ENCODE results near the gene HOXB5.

Gene HOXB5

DNA sequence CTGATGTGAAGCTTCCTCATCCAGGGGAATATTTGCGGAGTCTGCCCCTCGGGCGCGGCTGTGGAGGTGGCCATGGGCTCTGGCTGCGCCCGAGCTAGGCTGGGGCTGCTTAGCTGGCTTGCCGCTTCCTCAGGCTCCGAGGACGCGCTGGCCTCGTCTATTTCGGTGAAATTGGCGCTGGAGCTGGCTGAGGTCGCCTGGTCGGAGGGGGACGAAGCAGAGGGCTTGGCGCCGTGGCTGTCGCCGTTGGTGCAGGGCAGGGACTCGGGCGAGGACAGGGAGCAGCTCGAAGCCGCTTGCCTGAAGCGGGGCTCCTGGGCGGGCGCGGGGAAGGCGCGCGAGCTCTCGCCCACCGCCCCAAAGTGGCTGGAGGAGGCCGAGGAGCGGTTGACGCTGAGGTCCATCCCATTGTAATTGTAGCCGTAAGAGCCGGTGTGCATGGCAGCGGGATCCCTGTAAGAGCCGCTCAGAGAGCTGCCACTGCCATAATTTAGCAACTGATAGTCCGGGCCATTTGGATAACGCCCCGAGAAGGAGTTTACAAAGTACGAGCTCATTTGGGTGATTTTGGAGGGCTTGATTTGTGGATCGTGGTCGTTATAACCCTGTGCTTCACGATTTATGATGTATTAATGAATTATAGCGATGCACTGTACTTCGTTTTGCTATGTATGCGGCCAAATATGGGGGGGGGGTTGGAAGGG, at the start of gene HOXB5:
HOXB5 (minus strand) TSS at position 654 of the 704 bp plus-strand sequence; CDS start at position 557, 97 bp downstream.
- no peak for DNase-seq

DNA sequence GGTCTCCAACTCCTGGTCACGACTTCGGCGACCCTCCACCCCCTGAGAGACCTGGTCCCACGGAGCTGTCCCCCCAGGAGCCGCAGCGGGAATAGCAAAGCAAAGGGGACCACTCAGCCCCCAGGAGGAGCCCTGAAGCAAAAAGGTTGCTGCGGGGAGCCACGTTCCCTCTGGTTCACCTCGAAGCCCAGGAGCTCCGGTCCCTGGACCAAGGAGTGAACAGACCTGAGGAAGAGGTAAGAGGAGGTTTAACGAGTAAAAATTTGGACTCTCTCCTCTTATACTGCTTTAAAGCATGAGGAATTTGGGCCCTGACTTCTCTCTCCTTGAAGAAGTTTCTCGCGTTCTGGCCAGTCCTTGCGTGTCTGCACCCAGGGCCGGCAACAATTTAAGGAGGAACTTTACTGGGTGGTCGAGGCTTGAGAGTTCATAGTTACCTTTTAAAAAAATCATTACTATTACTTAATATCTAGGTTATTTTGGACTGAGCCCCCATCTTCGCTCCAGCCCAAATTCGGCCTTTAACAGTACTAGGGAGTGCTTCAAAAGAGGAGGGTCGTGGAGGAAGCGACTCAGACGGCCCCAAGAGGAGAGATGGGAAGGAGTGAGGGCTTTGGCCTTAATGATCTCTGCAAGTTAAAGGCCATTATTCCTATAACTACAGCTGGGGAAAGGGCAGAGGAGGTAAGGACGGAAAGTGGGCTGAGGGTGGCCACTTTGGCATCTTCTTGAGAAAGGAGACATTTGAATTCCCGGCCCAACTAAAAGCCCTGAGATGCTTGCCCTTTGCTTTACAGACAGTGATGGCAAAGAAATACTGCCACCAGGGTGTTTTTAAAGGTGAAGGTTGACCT, 49.5 kb upstream of the HOXB5 start:
- DNase-seq: no peak

DNA sequence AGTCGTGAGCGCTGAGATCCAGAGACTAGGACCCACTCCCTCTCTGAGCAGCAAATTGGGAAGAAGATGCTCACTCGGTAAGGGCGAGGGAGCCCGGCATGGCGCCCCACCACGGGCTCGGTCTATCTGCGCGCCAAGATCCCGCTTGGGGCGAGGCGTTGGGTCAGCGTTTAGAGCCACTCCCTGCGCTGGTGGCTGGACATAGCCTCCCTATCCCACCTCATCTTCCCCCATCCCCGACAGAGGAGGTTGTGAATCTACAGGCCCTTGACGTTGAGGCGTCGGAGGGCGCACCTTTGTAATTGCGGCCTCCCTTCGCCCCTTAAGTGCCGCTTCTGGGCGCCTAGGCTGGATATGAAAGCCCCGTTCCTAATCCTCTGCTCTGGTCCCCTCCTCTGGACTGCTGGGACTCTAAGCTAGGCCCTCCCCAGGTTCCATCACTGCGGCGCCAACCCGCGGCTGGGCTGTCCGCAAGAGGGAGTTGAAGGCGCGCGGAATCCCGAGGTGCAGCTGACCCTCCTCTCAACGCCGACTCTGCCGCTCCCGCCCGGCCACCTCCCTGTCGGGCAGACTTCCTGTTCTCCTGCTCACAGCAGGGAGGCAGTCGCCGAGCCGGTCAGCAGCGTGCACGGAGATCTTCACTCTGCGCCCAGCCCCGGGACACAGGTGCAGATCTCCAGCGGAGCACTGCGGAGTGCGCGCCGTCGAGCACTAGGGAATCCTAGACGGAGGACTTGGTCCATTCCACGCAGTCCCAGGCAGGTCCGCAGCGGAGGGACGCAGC, 48.7 kb upstream of the HOXB5 start:
- DNase-seq: peak; percentile 28

DNA sequence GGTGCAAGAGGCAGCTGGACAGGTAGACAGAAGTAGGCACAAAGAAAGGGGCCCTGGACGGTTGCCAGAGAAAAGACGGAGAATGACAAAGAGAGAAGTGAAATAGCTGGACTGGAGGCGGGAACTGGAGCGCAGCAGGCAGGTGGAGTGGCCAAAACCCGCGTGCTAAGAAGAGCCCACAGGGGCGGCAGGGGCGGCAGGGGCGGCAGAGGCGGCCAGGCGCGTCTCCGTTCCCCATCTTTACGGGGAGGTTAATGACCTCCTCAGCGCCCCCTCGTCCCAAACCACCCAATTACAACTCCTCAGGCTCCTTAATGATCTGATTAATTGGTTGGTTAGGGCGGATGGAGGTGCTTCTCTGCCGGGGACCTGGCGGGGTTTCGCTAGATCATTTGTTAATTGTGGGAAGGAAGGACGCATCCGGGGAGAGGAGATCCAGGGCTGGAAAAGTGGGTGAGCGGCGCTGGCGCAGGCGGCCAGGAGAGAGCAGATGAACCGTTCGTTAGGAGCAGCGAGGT, 48.0 kb upstream of the HOXB5 start:
- no peak for DNase-seq

DNA sequence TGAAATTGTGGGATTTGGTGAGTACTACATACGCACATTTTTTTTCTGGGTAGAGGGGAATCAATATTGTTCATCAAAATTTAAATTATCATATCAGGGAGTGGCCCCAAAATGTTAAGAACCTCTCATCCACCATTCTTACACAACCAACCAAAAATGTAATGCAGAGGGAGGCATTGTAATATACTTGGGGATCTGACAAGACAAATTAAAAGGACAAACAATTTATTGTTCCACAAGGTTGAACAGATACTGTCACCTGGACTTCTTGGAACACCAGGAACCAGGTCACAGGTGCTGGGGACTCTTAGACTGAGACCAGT, 47.2 kb upstream of the HOXB5 start:
- DNase-seq: no peak

DNA sequence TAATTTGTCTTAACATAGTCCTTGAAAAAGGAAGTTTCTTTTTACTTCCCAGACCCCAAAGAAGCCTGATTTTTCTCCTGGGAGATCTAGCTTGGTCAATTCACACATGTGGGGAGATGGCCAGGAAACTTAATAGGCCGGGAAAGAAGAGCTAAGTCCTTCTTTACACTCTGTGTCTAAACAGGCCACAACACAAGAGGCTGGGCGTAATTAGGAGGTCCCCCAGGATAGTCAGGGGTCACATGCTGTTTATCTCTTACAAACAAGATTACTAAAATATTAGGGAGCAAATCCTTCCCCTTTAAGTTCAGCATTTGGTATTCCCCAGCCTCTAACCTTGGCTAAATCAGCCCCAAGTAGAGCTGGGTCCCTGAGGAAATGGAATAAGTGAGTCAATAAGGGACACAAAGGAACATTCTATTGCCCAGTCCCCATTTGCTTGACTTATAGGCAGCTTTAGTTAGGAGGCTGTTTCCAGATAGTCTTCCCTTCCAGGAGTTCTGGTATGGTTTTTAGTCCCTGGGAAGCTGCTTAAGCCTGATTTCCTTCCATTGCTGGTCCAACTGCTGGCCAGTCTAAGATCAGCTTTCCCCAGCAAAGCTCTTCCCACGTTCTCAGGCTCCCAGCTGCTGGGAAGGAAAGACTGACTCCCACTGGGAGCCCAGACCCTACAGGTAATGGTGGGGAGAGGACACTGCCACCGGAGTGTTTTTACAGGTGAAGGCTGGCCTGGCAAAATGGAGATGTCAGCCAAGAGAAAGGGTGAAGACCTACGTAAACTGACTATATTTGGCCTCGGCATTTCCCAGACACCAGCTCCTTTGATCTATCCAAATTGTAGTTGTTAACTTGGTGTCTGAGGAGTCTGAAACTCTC, 46.6 kb upstream of the HOXB5 start:
- DNase-seq: no peak

DNA sequence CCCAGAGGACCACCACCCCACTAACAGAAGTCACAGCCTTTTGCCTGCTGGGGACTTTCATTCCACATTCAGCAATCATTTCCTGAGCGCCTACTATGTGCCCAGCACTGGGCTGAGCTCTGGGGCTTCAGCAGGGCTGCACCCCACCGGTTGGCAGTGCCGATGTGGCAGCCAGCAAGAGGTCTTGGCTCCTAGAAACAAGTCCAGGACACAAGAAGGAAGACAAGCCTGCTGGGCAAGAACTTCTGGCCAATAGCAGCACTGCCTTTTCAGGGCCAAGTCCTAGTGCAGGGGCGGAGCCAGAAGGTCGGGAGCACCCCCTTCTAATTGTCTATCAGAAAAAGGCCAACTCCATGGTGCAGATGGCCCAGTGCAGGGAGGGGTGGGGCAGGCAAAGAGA, 45.6 kb upstream of the HOXB5 start:
- no peak for DNase-seq

DNA sequence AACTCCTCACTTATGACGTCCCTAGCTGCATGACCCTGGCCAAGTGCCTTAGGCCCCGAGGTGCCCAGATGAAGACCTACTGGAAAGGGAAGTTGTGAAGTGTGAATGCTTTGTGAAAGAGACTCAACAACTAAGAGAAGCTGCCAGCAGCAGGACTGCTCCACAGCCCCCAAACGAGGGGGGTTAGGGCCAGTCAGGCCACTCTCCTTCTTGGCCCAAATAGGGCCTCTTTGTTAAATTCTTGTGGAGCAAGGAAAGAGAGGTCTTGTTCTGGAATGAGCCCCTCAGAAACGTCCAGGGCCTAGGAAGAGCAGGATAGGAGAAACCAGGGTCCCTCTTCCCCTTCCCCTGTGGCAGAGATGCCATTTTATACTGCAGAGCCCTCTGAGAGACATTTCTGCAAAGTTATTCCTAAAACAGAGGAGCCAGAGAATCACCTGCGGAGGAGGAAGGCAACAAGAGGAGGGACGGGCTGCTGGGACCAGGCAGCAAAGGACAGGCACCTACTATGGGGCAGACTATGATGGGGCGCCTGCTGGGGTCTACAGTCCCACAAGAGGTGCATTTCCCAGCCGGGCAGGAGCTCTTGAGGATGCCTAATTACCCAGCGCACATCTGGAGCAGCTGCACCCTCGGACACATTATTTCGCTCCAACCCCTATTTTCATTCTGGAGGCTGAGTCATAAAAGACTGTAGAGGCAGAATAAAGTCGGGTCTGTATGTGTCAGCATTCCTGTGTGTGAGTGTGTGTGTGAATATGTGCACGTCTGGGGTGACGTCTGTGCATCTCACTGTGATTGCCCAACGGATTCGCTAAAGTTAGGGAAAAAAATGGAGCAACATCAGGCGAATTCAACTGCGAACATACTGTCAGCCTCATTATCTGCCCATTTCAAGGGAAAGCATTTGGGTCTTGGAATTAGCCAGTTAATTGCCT, 44.0 kb upstream of the HOXB5 start:
- DNase-seq: peak; percentile 95

DNA sequence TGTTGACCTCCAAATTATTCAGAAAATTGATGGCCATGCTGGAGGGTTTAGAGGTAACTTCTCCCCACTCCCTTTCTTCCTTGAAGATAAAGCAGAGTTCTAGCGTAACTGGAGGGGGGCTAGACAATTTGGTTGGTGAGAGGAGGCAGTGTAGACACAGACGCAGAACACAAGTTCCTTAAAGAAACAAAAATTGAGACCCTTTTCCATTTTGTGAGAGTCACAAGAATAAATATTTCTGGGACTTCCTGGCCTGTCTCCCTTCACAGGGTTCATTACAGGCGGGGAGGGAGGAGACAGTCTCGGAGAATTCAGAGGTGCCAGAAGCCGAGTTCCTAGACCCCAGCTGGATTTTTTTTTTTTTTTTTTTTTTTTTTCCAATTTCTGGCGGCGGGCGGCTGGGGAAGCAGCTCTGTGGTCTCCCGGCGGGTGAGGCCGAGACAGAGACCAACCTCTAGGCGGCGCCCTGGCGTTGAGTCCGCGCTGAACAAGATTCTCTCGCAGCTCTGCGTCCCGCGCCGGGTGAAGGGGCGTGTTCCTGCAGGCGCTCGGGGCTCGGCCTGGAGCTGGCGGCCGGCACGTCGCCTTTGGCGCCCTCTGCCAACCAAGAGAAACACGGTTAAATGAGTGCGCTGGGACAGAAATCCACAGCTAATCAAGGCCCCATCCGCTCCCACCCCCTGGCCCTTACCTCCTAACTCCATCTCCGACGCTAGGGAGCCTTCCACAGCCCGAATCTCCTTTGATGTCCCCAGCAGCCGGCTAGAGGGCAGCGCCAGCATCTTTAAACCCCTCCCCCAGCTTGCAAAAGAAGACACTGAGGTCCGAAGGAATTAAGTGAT, 42.8 kb upstream of the HOXB5 start:
- peak; percentile 65 for DNase-seq

DNA sequence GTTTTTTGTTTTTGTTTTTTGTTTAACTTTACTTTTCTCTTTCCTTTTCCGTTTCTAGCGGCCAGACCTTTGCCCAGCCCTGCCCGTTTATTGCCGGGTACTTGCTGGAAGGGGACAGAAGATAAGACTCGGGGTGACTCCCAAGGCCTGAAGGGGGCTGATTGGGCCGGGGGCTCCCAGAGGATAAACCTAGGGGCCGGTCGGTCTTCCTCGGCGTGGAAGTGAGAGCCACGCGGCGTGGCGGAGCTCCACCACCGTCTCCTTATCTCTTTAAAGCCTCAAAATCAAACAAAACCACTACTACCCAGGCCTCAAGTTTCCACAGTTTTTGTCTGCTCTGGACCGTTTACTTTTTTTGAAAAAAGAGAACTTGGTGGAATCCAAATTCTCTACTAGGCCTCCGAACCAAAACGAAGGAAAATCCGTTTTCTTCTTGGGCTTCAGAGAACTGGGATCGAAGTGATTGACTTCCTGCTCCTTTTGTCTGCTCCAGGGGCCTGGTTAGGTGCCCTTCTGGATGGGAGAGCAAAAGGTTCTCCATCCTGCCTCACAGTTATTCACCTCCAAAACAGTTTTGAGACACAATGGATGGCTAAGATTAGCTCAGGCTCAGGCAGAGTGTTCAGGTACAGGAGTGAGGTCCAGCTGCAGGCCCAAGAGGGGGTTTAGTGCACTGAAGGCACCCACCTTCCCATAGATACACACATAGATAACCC, 41.1 kb upstream of the HOXB5 start:
- no peak for DNase-seq

DNA sequence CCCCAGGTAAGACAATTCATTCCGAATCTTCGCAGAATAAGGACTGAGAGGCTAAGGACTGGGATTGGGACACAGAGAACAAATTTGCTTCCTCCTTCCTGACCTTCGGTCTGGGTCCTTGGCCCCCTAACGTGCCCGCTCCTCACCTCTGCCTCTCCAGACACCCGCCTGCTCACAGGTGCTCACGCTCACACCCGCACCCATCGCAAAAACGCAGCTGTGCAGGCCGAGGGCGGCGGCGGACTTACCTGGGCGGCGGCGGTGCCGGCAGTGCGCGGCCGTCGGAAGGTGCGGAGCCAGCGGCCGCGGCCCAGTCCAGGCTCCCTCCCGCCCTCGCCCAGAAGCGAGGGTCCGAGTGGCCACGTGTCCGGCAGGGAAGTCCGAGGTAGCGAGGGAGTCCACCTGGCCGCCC, 39.7 kb upstream of the HOXB5 start:
- DNase-seq: no peak

DNA sequence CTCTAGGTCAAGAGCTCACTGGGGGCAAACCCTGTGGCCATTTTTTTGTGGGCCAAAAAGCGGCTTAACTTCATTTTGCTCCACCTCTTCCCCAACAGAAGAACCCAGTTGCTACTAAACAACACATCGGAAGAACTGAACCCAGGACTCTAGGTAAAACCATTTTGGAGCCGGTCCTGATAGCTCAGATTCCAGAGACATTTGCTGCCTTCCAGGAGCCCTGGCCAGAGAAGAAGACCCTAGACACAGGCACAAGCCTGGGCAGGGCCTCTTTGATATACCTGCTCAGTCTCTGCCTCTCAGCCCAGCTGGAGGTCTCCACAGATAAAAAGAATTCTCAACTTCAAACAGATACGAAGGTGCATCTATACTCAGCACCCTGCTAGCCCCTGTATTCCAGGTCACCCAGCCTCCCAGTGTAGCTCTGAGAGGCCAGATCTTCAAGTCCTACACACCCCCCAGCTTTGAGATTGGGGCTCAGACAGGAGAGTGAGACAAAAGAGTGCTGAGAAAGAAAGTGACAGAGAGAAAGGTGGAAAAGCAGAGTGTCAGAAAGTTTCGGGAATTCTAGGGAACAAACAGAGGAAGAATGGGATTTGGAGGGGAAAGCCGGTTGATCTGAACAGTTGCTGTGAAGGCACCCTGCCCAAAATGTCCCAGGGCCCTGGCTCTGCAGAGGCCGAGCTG, 39.1 kb upstream of the HOXB5 start:
- no peak for DNase-seq

DNA sequence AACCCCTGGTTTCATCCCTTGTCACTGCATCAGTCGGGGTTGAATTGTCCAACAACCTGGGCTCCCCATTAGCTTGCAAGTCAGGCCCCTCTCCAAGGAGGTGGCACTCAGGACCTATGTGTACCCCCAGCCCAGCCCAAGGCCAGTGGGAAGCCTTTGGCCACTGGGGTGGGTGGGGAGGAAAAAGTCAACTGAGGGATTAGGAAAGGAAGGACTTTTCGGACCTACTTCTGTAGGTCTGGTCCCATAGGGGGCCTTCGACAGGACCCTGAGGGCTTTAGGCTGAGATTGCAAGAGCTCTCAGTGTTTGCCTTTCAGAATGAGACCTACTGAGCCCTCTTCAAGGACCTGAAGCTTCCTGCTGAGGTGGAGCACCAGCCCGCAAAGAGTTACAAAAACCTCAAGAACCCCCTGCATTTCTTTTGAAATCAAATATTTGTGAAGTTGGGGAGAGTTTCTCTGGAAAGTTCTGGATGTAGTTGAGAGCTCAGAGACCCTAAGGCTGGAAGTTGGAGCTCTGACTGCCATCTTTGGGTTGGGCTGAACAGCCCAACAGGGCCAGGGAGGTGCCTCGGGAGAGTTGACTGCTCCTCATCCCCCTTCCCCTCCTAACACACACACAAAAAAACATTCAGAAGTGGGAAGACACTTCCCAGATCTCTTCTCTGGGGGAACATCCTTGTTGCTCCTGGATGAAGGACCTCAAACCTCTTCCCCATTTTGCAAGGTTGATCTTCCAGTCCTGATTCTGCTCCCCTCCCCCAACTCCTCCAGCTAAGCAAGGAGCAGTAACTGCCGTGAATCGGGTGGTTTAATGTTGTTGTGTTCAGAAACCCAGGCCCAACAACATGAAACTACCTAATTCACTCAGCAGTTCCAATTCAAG, 38.4 kb upstream of the HOXB5 start:
- no peak for DNase-seq

DNA sequence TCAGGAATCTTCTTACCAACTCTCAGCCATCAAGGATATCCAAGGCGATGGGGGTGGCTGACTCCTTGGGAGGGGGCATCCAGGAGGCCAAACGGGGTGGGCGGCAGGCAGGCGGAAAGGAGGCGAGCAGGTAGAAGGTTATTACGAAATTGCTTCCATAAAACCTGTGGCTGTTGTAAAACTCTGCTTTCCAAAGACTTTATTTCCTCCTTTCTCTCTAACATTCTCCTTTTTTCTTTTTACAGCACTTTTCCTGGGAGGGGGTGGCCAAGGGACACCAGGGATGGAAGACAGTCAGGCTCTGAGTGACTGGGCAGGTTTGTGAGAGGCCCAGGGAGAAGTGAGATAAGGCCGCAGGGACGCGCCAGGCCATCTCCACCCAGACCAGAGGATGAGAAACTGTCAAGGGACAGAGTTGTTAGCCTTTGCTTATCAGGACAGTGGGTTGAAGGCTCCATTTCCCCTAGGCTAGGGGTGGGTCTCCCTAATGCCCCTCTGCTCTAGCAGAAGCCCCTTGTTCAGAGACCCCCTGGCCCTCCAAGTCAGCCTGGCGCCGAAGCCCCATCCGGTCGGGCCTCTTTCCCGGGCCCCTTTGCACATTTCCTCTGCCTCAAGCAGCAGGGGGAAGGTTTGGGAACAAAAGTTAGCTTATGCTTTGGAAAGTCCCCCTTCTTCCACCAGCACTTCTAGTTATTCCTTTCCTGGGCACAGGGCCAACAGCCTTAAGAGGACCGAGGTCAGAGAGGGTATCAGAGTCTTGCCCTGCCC, 37.5 kb upstream of the HOXB5 start:
- DNase-seq: no peak

DNA sequence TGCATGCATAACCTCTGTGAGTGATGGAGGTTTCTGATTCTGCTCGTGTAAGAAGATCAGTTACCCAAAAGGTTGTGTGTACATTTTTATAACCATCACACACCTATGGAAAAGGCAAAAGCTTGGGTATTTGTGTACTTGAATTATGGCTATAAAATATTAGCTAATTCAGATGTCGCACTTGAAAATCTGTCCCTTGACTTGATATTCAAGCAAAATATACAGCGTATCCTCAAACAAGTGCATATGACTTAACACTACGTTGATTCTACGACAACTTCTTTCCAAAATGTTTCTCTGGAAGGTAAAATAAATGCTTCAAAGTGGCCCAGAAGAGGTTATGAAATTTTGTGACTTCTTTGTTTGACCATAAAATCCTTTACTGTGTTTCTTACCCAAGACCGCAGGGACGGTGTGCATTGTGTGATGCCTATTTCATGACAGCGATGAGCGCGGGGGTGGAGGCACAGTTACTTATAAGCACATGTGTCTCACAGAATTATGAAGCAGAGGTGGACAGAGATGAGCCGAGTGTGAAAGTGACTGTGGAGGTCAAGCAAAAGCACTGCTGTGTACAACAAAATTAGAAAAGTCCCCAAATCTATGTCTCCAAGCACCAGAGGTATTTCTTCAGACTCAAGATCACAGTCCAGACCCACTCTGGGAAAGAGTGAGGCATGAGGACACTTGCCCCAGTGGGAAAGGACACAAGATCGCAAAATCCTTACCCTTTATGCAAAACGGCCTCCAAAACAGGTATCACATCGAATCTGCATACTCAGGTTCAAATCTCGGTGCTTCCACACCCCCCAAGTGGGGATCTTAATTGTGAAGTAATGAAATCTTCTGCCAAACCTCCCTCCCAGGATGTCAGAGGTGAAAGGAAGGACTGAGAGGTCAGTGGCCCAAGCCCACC, 36.7 kb upstream of the HOXB5 start:
- DNase-seq: no peak

DNA sequence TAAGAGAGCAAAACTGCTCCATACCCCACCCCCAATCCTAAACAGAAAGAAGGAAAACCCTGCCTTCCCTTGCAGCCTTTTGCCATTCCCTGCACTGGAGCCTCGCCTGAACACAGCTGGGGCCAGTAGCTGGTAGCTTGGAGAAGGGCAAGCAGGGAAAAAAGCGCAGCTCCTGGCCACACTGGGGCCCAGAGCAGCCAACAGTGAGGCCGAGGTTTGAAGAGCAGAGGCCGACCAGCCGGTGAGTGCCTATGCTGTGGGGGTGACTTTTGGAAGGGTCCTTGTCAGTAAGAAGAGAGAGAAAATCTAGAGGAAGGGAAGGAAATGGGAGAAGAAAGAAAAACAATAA, 35.8 kb upstream of the HOXB5 start:
- no peak for DNase-seq
